ENCODE results near the gene PYDC1.
"Not testable (repeated sequence)": the region's sequence is repeated elsewhere in the genome, so short reads cannot be mapped to it uniquely, and the experiment has no call there.

Gene PYDC1

DNA sequence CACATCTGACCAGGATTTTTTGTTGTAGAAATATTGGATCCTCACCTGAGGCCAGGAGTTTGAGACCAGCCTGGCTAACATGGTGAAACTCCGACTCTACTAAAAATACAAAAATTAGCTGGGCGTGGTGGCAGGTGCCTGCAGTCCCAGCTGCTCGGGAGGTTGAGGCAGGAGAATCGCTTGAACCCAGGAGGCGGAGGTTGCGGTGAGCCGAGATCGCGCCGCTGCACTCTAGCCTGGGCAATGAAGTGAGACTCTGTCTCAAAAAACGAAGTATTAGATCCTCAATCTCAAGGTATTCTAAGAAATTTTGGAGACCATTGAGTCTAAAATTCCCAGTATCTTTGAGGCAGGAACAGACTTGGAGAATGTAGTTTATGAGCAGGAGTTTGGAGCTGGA lies 21.1 kb downstream of the PYDC1 start:
- DNase-seq (ENCODE audit: low spot score): not testable (repeated sequence)

DNA sequence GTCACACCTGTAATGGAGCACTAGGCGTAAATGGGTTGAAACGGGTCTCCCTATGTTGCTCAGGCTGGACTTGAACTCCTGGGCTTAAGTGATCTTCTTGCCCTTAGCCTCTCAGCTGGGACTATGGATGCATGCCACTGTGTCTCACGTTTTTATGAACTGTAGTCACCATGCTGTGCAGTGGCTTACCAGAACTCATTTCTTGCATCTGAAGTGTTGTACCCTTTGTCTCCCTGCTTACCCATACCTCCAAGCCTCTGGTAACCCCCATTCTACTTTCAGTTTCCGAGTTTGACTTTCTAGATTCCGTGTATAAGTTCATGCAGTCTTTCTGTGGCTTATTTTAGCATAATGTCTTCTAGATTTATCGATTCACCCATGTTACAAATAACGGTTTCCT lies 22.0 kb downstream of the PYDC1 start:
- no peak for DNase-seq (ENCODE audit: low spot score)

GRCh38 chr16:31193874-31194273 lies 23.1 kb downstream of the PYDC1 start:
- DNase-seq (ENCODE audit: low spot score): no peak

DNA sequence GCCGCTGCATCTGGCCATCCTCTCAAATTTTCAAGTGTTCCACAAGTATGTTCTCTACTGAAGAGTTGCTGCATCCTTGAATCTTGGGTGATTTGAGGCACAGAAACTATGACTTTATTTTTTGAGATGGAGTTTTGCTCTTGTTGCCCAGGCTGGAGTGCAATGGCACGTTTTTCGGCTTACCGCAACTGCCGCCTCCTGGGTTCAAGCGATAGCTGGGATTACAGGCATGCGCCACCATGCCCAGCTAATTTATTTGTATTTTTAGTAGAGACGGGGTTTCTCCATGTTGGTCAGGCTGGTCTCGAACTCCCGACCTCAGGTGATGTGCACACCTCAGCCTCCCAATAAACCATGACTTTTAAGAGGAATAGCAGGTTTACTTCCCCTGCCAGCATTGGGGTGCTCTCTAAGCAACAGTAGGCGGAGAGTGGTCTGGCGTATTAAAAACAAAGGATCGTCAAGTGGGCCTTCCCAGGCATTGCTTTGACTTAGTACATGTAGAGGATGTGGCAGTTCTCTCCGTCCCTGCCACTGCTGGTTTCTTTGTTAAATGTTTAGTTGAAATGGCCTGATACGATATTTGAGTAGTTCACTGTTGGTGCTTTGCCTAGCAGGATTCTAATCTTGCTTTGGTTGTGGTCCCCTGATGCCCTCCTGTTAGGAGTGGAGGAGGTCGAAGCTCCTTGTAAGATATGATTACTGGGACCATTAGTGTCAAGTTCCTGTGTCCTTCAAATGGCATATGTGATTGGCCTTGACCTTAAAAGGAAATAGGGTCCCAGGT lies 23.9 kb downstream of the PYDC1 start:
- DNase-seq (ENCODE audit: low spot score): no peak

DNA sequence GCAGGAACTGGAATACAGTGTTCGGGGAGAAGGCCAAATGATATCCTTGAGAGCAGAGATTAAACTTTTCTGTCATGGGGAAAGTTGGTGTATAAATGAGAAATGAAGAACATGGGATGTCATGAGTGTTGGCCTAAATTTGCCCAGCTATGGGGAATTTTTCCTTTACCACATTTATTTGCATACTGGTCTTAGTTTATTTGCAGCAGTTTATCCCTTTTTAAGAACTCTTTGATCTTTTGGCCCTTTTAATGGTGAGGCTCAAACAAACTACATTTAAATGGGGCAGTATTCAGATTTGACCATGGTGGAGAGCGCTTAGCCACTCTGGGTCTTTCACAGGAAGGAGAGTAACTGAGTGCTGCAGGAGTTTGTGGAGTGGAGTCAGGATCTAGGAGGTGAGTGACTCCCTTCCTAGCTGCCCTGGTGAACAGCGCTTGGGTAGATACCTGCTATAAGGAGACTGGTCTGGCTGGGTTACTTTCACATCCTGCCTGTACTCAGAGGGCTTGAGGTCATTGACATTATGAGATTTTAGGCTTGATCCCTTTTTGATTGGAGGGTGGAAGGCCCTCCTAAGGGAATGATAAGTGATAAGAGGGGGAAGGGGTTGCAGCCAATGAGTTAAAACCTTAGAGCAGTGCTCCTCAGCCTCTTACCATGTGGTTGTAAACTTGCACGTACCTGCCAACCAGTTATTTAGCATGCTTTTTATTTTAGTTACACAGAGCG lies 25.1 kb downstream of the PYDC1 start:
- DNase-seq (ENCODE audit: low spot score): no peak

- DNase-seq (ENCODE audit: low spot score): no peak
These were observed 26.0 kb downstream of the PYDC1 start for GRCh38 chr16:31190818-31191444.

DNA sequence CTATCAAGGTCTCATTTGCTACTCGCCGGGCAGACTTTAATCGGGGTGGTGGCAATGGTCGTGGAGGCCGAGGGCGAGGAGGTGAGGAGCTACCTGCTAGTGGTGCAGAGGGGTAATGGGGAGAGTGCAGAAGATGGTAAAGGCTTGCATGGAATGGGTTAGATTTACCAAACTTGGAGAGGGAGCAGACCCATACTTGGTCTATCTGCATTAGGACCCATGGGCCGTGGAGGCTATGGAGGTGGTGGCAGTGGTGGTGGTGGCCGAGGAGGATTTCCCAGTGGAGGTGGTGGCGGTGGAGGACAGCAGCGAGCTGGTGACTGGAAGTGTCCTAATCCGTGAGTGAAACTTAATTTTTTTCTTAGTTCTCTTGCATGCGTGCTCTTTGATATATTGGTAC lies 26.9 kb downstream of the PYDC1 start:
- DNase-seq (ENCODE audit: low spot score): no peak

DNA sequence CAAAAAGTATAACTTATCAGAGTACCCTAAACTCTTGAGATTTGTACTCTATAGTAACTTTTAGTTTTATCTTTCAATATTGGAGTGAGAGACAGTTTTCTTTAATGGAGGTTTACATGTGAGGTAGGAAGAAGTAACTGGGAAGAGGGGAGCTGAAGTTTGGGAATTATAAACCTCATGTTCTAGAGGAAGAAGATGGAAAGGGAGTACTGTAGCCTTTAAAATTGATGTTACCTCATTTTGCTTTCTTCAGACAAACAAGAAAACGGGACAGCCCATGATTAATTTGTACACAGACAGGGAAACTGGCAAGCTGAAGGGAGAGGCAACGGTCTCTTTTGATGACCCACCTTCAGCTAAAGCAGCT lies 27.5 kb downstream of the PYDC1 start:
- DNase-seq (ENCODE audit: low spot score): no peak

- DNase-seq (ENCODE audit: low spot score): no peak
These were observed 28.2 kb downstream of the PYDC1 start for GRCh38 chr16:31188450-31189411.

GRCh38 chr16:31187808-31188189 lies 29.1 kb downstream of the PYDC1 start:
- DNase-seq (ENCODE audit: low spot score): no peak

DNA sequence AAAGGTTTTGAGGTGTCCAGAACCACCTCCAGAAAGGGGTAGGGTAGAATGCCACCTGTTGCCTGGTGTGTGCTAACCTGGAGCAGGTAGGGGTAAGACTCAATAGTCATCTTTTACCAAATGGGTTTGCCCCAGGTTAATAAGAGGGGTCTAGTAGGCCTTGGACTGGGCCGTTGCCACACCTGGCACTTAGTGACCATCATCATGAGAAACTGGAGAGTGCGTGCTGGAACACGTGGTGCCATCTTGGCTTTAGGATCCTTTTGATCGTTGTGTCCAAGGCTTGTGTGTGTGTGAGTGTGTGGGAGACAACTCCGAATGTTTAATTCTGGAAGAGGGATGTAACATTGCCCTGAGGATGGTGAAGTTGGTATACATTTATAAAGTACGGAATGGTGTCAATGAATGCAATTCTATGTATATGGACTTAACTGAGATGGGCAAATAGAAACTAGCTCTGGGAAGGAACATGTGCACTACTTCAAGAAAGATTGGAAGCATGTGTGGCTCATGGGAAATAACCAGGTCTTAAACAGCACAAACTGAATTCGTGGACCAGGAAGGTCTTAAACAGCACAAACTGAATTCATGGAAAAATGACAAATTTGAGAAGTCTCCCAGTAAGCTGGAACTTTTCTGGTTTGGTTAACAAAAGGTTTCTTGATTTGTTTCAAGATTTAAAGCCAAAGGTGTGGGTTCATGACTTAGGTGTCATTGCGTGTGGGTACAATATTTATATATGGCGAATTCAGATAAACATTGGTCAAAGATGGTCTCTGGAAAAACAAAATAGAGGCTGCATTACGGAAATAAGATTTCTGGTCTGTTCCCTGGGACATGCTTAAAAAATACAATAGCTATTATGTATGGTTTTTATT lies 29.8 kb downstream of the PYDC1 start:
- DNase-seq (ENCODE audit: low spot score): no peak

DNA sequence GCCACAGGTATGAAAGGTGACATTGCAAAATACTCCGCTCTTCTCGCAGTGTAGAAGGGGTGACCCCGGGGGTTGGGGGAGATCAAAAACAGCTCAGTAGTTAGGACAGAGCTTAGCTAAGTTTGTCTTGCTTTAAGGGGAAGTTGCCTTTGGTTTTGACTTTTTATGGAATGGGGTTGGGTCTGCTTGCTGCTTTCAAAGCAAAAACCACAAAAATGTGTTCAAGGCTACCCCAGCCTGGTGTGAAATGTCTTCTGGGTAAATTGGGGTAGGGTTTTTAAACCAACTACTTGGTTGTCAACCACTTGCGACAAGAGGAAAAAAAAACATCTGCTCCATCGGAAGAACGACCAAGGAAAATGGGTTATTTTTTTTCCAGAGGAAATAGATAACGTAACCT lies 30.8 kb downstream of the PYDC1 start:
- DNase-seq (ENCODE audit: low spot score): no peak

- no peak for DNase-seq (ENCODE audit: low spot score)
These were observed 31.6 kb downstream of the PYDC1 start for GRCh38 chr16:31185339-31185738.

- no peak for DNase-seq (ENCODE audit: low spot score)
These were observed 32.0 kb downstream of the PYDC1 start for GRCh38 chr16:31184888-31185287.

DNA sequence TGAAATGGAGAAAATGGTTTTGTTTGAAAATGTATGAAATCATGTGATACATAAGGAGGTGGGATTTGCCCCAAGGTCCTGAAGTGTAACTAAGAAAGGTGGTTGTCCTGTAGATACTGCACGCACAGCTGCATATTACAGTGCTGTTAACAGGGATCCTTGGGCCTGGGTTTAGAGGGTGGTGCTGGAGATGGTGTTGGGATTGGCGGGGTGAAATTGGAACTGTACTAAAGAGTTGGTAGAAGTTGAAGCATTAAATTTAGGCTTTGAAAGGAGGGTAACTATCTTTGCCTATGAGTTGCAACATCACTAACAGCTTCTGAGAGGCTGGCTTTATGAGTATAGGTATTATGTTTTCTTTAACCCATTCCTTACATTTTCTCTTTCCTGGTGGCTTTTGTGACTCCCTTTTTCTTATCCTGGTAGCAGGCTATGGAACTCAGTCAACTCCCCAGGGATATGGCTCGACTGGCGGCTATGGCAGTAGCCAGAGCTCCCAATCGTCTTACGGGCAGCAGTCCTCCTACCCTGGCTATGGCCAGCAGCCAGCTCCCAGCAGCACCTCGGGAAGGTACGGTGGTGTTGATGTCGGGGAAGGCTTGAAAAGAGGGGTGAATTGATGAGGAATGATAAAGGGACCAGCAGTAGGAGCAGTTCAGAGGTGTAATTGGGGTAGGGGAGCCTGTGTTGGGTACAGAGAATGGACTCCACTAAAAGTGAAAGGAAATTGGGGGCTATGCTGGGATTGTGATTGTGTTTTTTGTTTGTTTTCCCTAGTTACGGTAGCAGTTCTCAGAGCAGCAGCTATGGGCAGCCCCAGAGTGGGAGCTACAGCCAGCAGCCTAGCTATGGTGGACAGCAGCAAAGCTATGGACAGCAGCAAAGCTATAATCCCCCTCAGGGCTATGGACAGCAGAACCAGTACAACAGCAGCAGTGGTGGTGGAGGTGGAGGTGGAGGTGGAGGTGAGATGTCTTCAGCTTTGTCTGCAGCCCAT lies 33.2 kb downstream of the PYDC1 start:
- DNase-seq (ENCODE audit: low spot score): no peak

DNA sequence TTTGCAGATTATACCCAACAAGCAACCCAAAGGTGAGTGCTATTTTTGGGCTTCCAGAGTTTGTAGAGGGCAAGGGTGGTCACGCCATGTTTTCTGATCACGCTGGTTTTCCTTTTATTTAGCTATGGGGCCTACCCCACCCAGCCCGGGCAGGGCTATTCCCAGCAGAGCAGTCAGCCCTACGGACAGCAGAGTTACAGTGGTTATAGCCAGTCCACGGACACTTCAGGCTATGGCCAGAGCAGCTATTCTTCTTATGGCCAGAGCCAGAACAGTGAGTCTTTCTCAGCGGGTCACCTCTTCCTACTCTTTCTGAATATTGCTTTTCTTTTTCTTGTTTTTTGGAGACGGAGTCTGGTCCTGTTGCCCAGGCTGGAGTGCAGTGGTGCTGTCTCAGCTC lies 34.5 kb downstream of the PYDC1 start:
- DNase-seq (ENCODE audit: low spot score): no peak

- peak; percentile 53 for DNase-seq (ENCODE audit: low spot score)
These were observed 35.7 kb downstream of the PYDC1 start for GRCh38 chr16:31181102-31181830.

DNA sequence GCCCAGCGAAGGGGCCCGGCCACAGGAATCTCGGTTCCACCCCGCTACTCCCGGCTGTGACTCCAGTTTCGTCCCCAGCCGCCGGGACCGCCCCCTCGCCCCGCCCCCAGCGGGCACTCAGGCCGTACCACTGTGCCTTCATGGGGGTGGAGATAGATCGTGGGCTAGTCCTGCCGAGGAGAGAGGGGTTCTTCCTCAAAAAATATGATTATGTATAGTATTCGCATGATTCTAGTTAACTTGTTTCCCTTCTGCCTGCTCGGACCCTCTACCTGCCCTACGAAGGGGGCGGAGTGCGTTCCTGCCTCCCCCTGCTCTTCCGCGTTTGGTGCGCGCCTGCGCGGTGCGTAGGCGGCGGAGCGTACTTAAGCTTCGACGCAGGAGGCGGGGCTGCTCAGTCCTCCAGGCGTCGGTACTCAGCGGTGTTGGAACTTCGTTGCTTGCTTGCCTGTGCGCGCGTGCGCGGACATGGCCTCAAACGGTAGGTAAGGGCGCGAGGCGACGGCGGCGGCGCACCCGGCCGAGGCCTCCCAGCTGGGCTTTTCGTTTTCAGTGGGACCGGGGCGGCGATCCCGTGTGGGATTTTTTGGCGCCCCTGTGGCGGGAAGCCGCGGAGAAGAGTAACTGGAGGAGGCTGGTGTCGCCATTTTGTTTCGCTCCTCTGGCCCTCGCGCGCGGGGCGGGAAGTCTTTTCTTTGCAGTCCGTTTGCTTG lies 37.0 kb downstream of the PYDC1 start, which contains the start of gene FUS:
FUS (plus strand) TSS at position 393 of the 713 bp plus-strand sequence; CDS start at position 469, 76 bp downstream.
- DNase-seq (ENCODE audit: low spot score): peak; percentile 89

Data from kidney tubule cell (primary cell).